Omental fat pad (tissue), 4 donors: Measurements from ENCODE around the gene ALDH1A3. TPM values are rescaled to one million over a fixed set of nuclear protein-coding genes. Genes with fewer than 3 reads are reported as not detected.
A peak's percentile ranks its signal among the peaks of the same experiment; 100 is the strongest.

Experiments used
- ATAC-seq: fragments of 150-250 bp; one replicate; pipeline ENCODE4 v1.9.1; 2016; ENCODE audit warnings: mild to moderate bottlenecking, moderate library complexity; ENCODE audit not compliant: low FRiP score
- DNase-seq: peaks from one replicate; pipeline ENCODE4 v3.0.0-alpha.2; 2019; ENCODE audit warnings: low spot score
- total RNA-seq, 4 donors: library from RNA; depleted of rRNA; stranded (reverse); fragments of >200 nt; gene quantifications; one replicate each; pipeline ENCODE4 v1.1.0, GENCODE V29; 2016
- TF ChIP-seq, protein P1 (sequence below), 3 donors: fragments of 450-650 bp; IDR thresholded peaks; one replicate each; pipeline ENCODE4 v1.5.1; 2016 to 2017; ENCODE audit warnings: antibody characterized with exemption in 3 of 3, mild to moderate bottlenecking in 3 of 3, moderate library complexity in 2 of 3

The ALDH1A3 gene
- total RNA-seq, 4 donors from 2014 or later, result 61.3 to 1,088 (median 519) TPM

DNA sequence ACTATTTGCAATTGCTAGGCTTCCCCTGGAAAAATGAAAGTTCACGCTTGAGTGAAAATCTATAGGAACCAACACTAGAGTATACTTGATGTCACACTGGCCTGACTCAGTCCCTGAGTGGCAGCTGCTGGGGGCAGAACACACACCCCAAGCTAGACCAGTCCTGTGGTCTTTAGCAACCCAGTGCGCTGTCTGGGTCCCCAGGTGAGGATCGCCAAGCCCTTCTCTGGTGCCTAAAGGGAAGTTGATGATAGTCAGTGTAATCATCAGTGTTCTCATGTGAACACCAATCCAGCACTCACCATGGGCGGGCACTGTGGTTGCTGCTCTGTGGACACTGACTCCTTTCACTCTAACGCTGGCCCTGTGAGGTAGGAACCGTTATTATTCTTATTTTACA, 11.2 kb downstream of the ALDH1A3 start:
- DNase-seq (no peak), ATAC-seq (no peak)
- TF ChIP-seq, protein P1, sequence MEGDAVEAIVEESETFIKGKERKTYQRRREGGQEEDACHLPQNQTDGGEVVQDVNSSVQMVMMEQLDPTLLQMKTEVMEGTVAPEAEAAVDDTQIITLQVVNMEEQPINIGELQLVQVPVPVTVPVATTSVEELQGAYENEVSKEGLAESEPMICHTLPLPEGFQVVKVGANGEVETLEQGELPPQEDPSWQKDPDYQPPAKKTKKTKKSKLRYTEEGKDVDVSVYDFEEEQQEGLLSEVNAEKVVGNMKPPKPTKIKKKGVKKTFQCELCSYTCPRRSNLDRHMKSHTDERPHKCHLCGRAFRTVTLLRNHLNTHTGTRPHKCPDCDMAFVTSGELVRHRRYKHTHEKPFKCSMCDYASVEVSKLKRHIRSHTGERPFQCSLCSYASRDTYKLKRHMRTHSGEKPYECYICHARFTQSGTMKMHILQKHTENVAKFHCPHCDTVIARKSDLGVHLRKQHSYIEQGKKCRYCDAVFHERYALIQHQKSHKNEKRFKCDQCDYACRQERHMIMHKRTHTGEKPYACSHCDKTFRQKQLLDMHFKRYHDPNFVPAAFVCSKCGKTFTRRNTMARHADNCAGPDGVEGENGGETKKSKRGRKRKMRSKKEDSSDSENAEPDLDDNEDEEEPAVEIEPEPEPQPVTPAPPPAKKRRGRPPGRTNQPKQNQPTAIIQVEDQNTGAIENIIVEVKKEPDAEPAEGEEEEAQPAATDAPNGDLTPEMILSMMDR (IDR thresholded peaks at IDR 0.05), result no peak

DNA sequence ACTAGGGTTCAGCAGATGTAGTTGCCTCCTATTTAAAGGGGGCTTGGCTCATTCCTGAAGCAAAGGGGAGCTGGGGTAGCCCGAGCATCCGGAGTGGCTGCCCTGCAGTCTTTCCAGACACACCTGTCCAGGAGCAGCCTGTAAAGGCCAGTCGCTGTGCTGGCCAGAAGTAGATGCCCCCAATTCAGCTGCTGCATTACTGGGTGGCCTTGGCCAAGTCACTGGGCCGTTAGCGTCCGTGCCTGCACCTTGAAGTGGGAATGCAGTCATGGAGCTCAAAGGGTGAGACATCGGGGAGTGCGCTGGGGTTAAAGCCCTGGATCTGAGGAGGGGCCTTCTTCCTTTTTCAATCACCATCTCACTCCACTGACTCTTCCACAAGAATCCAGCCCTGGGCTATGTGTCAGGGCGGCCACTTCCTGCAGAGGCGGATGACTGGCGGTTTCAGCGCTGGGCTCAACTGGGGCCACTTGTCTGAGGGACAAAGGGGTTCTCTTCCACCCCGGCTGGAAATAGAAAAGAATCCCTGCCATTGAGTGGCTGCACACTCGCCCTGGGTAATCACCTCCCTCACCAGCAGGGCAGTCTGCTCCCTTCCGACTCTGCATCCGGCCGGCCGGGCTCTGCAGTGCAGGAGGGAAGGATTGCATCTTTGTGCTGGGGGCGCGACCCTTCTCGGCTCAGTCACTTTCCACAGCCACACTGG, 11.8 kb downstream of the ALDH1A3 start:
- DNase-seq (no peak), ATAC-seq (no peak)
- TF ChIP-seq, protein P1 (IDR thresholded peaks at IDR 0.05), result no peak

DNA sequence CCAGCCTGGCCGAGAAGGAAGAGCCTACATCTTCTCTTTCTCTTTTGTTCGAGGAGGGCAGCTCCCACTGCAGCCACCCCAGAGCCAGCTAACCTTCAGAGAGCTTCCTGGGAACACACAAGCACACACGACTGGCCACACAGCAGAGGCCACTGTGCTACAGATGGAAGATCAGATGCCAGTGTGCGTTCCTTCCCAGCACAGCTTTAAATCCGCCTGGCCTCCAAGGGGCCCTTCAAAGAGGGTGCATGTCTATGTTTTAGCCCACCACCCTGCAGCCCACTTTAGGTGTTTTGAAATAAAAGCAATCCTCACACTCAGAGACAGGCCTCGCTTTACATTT, 12.4 kb downstream of the ALDH1A3 start:
- TF ChIP-seq, protein P1 (IDR thresholded peaks at IDR 0.05), result no peak
- no peak for ATAC-seq
- DNase-seq, result no peak

DNA sequence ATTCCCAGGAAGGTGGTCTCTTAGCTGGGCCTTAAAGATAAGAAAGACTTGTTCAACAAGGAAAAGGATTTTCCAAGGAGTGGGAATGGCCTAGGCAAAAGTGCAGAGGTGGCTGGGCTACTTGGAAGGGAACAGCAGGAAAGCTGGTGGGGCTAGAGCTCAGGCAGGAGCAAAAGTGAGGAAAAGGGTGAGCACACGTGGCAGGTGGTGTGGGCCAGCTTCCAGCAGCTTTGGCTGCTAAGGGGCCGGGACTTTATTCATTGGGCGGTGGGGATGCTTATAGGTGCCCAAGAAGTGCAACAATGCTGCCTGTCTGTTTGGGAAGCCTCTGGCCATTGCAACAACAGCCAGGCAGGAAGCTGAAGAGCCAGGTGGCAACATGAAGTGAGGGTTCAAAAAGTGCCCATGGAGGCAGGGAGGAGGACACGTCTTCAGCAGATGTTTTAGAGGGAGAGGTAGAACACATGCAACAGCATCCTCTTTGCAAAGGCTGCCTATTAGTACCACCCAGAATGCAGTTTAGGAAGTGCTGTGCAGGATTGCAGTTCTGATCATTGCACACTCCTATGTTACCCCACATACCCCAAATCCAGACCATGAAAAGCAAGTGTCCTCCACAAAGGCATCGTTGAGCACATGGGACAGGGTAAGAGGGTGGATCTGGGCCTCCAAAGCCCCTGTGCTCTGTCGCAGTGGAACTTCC, 13.8 kb downstream of the ALDH1A3 start:
- DNase-seq (no peak), ATAC-seq (no peak)
- TF ChIP-seq, protein P1 (IDR thresholded peaks at IDR 0.05), result no peak

DNA sequence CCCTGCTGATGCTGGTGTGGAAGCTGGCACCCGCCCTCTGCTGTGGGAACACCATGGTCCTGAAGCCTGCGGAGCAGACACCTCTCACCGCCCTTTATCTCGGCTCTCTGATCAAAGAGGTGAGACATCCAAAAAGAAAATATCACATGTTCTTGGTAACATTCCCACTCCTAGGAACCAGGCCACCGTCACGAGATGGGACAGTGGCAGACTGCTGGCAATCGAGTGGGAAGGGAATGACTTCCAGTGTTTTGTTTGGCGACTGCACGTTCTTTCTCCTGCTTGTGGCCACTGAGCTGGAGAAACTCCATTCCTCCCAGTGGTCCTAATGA, 14.3 kb downstream of the ALDH1A3 start:
- TF ChIP-seq, protein P1 (IDR thresholded peaks at IDR 0.05), result no peak
- DNase-seq (no peak), ATAC-seq (no peak)

DNA sequence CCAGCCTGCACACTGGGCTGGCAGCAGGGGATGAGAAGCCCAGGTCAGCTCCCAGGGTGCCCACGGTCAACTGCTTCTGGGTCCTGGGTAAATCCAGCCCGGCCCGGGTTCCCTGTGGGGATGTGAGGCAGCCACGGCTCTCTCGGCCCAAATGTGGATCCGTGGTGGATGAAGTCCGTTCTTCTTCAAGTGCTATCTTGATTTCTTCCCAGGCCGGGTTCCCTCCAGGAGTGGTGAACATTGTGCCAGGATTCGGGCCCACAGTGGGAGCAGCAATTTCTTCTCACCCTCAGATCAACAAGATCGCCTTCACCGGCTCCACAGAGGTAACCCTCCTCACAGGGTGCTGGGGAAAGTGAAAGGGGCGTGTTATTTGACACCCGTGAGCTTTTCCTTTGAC, 16.1 kb downstream of the ALDH1A3 start:
- no peak for ATAC-seq
- peak; percentile 12 for DNase-seq
- TF ChIP-seq, protein P1 (IDR thresholded peaks at IDR 0.05), result no peak
